ENCODE measurements around the gene RGS9. TPM values are rescaled to one million over a fixed set of nuclear protein-coding genes. Genes with fewer than 3 reads are reported as not detected.

Gene RGS9
- polyA plus RNA-seq, 2 of the 4 experiments (the other 2 are of a cell fraction), result 6.9 to 14.3 TPM

GRCh38 chr17:65191811-65192740 is 54.9 kb downstream of the RGS9 start:
- TF ChIP-seq HOXB5 (CRISPR knock-in tag; IDR thresholded peaks at IDR 0.05), result no peak
- TF ChIP-seq RFX5 (IDR thresholded peaks at IDR 0.05), result no peak
- no peak for TF ChIP-seq ELK1 (IDR thresholded peaks at IDR 0.05; ENCODE audit: low read depth, low read length)
- TF ChIP-seq KDM1A (IDR thresholded peaks at IDR 0.05; ENCODE audit: low read depth), result no peak
- TF ChIP-seq BHLHE40 (IDR thresholded peaks at IDR 0.05; ENCODE audit: low read depth, low read length), result no peak
- TF ChIP-seq CEBPB (IDR thresholded peaks at IDR 0.05), result peak; percentile 48 to 65; a peak in 2 of 4 replicates
- TF ChIP-seq HES2 (IDR thresholded peaks at IDR 0.05), result 0 out of 2 replicates have a peak, but pooled peaks have one; percentile 15
- TF ChIP-seq FOSL2 (IDR thresholded peaks at IDR 0.05), result 0 out of 2 replicates have a peak, but pooled peaks have one; percentile 26
- peak; percentile 53 for TF ChIP-seq FOSL2 (CRISPR knock-in tag; IDR thresholded peaks at IDR 0.05)
- no peak for TF ChIP-seq HDAC2 (IDR thresholded peaks at IDR 0.05)
- TF ChIP-seq JUNB (IDR thresholded peaks at IDR 0.05), result peak; percentile 30; the same call in 1 of the 2 replicates
- peak; percentile 33 to 43 for DNase-seq (ENCODE audit: low read depth in 1 of 2, low spot score in 1 of 2)
- FAIRE-seq, result no peak
- H3K4me2 ChIP-seq, result peak overlapping the region; percentile 42
- ChIA-PET POLR2A (no interaction called here), CTCF (interaction anchor here (0.6 to 1.6 kb wide), 9 partner anchors 10 to 874 kb away, joined by 3 to 6 read pairs (median 3); no protein-coding TSS in a partner anchor)
- peak overlapping the region; percentile 26 to 60; a peak in 4 of 6 replicates for H3K27ac ChIP-seq
- WGBS (ENCODE audit: missing lambda C conversion rate), result 48% methylated on average over 8 of the region's 8 CpGs
- ATAC-seq, result peak; percentile 41 to 64; a peak in 4 of 6 replicates
- peaks cover 29% of the 10 kb centered on the region for H3K4me1 ChIP-seq
- no peaks in the 10 kb centered on the region for H3K9me3 ChIP-seq
- H3K4me3 ChIP-seq, result no peak overlapping the region

GRCh38 chr17:65193305-65193704 is 56.1 kb downstream of the RGS9 start:
- ATAC-seq (no peak), DNase-seq (ENCODE audit: low read depth in 1 of 2, low spot score in 1 of 2) (no peak), FAIRE-seq (no peak)
- no peaks in the 10 kb centered on the region for H3K9me3 ChIP-seq
- H3K27ac ChIP-seq, result no peak overlapping the region
- CTCF ChIA-PET, result interaction anchor here (0.7 to 2.0 kb wide), 5 partner anchors 9 to 484 kb away, joined by 3 to 6 read pairs (median 5); partner anchors contain the start of gene LRRC37A3
- TF ChIP-seq FOSB (CRISPR knock-in tag; IDR thresholded peaks at IDR 0.05), result no peak
- no peak for TF ChIP-seq EHF (CRISPR knock-in tag; IDR thresholded peaks at IDR 0.05)
- TF ChIP-seq RARB (CRISPR knock-in tag; IDR thresholded peaks at IDR 0.05), result no peak
- TF ChIP-seq CBX2 (IDR thresholded peaks at IDR 0.05; ENCODE audit: borderline replicate concordance, low read depth), result no peak
- TF ChIP-seq BHLHE40 (IDR thresholded peaks at IDR 0.05; ENCODE audit: low read depth, low read length), result no peak
- no peak for TF ChIP-seq USF2 (IDR thresholded peaks at IDR 0.05)
- TF ChIP-seq POLR2A (IDR thresholded peaks at IDR 0.05; ENCODE audit: low read length), result no peak
- TF ChIP-seq HDAC2 (IDR thresholded peaks at IDR 0.05), result no peak
- TF ChIP-seq HOXB5 (CRISPR knock-in tag; IDR thresholded peaks at IDR 0.05), result no peak
- TF ChIP-seq EHMT2 (IDR thresholded peaks at IDR 0.05; ENCODE audit: low read depth), result no peak
- no peak for TF ChIP-seq FOSL2 (IDR thresholded peaks at IDR 0.05)
- TF ChIP-seq FOSL2 (CRISPR knock-in tag; IDR thresholded peaks at IDR 0.05), result no peak
- TF ChIP-seq RCOR1 (IDR thresholded peaks at IDR 0.05; ENCODE audit: low read depth, low read length), result no peak
- no peak for TF ChIP-seq ZC3H11A (IDR thresholded peaks at IDR 0.05)
- TF ChIP-seq ESRRA (IDR thresholded peaks at IDR 0.05; ENCODE audit: borderline replicate concordance, low read length), result no peak
- TF ChIP-seq HEYL (CRISPR knock-in tag; IDR thresholded peaks at IDR 0.05), result no peak
- TF ChIP-seq HOXA7 (CRISPR knock-in tag; IDR thresholded peaks at IDR 0.05), result no peak
- TF ChIP-seq ZSCAN20 (CRISPR knock-in tag; IDR thresholded peaks at IDR 0.05), result no peak
- 51% methylated on average over 5 of the region's 5 CpGs for WGBS (ENCODE audit: missing lambda C conversion rate)
- peak overlapping the region; percentile 9; the same call in 1 of the 3 replicates for H3K4me2 ChIP-seq
- POLR2A ChIA-PET, result no interaction called here
- peaks cover 29% of the 10 kb centered on the region for H3K4me1 ChIP-seq
- no peak overlapping the region for H3K4me3 ChIP-seq

All from A549 (cell line).